HFFc6 (cell line): Measurements from ENCODE around the gene MTFMT. TPM values are rescaled to one million over a fixed set of nuclear protein-coding genes. Genes with fewer than 3 reads are reported as not detected.

Experiments
- DNase-seq: peaks from one replicate; pipeline ENCODE4 v3.0.0-alpha.2; 2018
- H3K27ac Mint-ChIP-seq: 2 replicates; pipeline ENCODE4 v1.8.0; 2020; ENCODE audit warnings: mild to moderate bottlenecking, mixed read lengths
- H3K27me3 Mint-ChIP-seq: 2 replicates; pipeline ENCODE4 v1.8.0; 2021; ENCODE audit warnings: mild to moderate bottlenecking, moderate library complexity, mixed read lengths; ENCODE audit not compliant: insufficient read depth
- H3K36me3 Mint-ChIP-seq: 2 replicates; pipeline ENCODE4 v1.8.0; 2021; ENCODE audit warnings: low read depth, mixed read lengths
- H3K4me1 Mint-ChIP-seq: 2 replicates; pipeline ENCODE4 v1.8.0; 2020; ENCODE audit warnings: low read depth, mixed read lengths
- H3K4me3 Mint-ChIP-seq: 2 replicates; pipeline ENCODE4 v1.8.0; 2020; ENCODE audit warnings: mild to moderate bottlenecking, moderate library complexity, mixed read lengths
- H3K9me3 Mint-ChIP-seq: 2 replicates; pipeline ENCODE4 v1.8.0; 2020; ENCODE audit warnings: mild to moderate bottlenecking, mixed read lengths
- CTCF ChIP-seq: fragments of 200-600 bp; sonication (generic); IDR thresholded peaks from 2 replicates; pipeline ENCODE4 v1.5.0; 2021; ENCODE audit warnings: antibody characterized with exemption, mild to moderate bottlenecking
- total RNA-seq, 6 experiments: library from RNA; stranded (reverse); fragmentation: NEBNext Ultra II Directional; extraction: Animal tissue kit (Norgen Biotek cat#: 25700); gene quantifications; 2 replicates in 1 of 6; 3 replicates in 5 of 6; pipeline ENCODE4 v1.2.3, GENCODE V29; 2021

Gene MTFMT
- total RNA-seq, 6 experiments from 2014 or later: 15.5 to 18.3 (median 16.9) TPM

GRCh38 chr15:64997745-64998375 lies 31.6 kb downstream of the MTFMT start:
- TF ChIP-seq CTCF: no peak
- Mint-ChIP-seq H3K4me3 (no peak overlapping the region), H3K9me3 (no peaks in the 10 kb centered on the region), H3K27me3 (no peaks in the 10 kb centered on the region), H3K27ac (no peak overlapping the region), H3K4me1 (no peaks in the 10 kb centered on the region; the same call in 1 of the 2 replicates), H3K36me3 (no peaks in the 10 kb centered on the region)
- no peak for DNase-seq

GRCh38 chr15:64997066-64997465 lies 32.4 kb downstream of the MTFMT start:
- H3K36me3 Mint-ChIP-seq: no peaks in the 10 kb centered on the region
- DNase-seq: no peak
- no peaks in the 10 kb centered on the region for H3K9me3 Mint-ChIP-seq
- no peaks in the 10 kb centered on the region for H3K27me3 Mint-ChIP-seq
- no peak for TF ChIP-seq CTCF
- no peaks in the 10 kb centered on the region; the same call in 1 of the 2 replicates for H3K4me1 Mint-ChIP-seq
- no peak overlapping the region for H3K4me3 Mint-ChIP-seq
- H3K27ac Mint-ChIP-seq: no peak overlapping the region

DNA sequence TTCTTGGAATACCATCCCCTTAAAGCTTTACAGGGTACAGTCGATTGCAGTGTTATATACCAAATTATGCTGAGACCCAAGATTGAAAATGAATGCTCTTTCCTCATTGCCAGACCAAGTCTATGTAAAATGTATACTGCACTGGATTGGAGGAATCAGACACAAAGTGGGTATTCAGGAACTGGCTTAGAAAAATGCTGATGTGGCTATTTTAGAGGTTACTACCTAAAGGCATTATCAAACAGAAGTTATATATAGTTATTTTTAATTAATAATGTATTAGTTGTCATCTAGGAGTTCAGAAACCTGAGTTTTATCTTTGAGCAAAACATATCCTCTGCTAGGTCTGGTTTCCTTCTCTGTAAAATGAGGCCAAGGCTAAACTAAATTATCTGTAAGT lies 36.1 kb downstream of the MTFMT start:
- H3K27ac Mint-ChIP-seq: no peak overlapping the region
- H3K9me3 Mint-ChIP-seq: no peaks in the 10 kb centered on the region
- no peak for DNase-seq
- peaks cover 1% of the 10 kb centered on the region; the same call in 1 of the 2 replicates for H3K27me3 Mint-ChIP-seq
- TF ChIP-seq CTCF: no peak
- H3K36me3 Mint-ChIP-seq: peaks cover 5% of the 10 kb centered on the region; the same call in 1 of the 2 replicates
- no peak overlapping the region for H3K4me3 Mint-ChIP-seq
- H3K4me1 Mint-ChIP-seq: peaks cover 21% of the 10 kb centered on the region

DNA sequence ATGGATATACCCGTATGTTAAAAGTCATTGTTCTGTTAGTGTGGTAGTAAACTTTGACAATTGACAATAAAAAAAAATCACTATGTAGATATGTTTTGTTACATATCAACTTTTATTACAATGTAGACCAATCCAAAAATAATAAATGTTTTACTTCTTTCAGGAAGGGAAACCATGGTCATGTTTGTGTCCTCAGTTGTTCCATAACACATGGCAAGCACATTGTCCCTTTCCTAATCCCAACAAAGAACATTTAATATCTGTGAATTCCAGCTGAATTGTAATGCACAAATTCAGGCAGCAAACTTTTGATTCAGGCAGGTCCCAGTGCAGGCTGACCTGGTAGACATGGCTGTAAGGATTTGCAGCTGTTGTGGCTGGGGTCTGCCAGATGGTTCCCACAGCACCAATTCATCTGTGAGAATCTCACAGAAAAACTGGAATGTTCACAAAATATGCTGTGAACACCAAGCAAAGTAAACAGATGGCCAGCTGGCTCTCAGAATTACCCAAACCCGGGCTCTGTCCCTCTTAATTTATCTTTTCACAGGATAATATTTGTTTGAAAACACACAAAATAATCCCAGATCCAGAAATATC lies 37.8 kb downstream of the MTFMT start:
- Mint-ChIP-seq H3K27me3 (peaks cover 1% of the 10 kb centered on the region; the same call in 1 of the 2 replicates), H3K9me3 (no peaks in the 10 kb centered on the region), H3K36me3 (peaks cover 8% of the 10 kb centered on the region; the same call in 1 of the 2 replicates), H3K4me3 (no peak overlapping the region), H3K4me1 (peaks cover 33% of the 10 kb centered on the region), H3K27ac (no peak overlapping the region)
- no peak for DNase-seq
- TF ChIP-seq CTCF: no peak

- Mint-ChIP-seq H3K27ac (peak overlapping the region; percentile 95), H3K9me3 (no peaks in the 10 kb centered on the region), H3K27me3 (peaks cover 1% of the 10 kb centered on the region; the same call in 1 of the 2 replicates), H3K4me1 (peaks cover 44% of the 10 kb centered on the region), H3K4me3 (peak overlapping the region; percentile 94), H3K36me3 (peaks cover 8% of the 10 kb centered on the region; the same call in 1 of the 2 replicates)
- no peak for DNase-seq
- no peak for TF ChIP-seq CTCF
These were observed 39.3 kb downstream of the MTFMT start for GRCh38 chr15:64990168-64990470.
